Right lobe of liver (tissue), 6 donors: ENCODE data around the gene NCOA3. TPM values are rescaled to one million over a fixed set of nuclear protein-coding genes. Genes with fewer than 3 reads are reported as not detected.

Source experiments
- ATAC-seq, 4 donors: fragments of 200-7000 bp; cut with Tn5 transposase; one replicate each; pipeline ENCODE4 v1.9.1; 2020; ENCODE audit warnings: mild to moderate bottlenecking in 4 of 4, moderate library complexity in 4 of 4
- DNase-seq, 3 donors: peaks; one replicate each; pipeline ENCODE4 v3.0.0-alpha.2; 2020
- H3K27ac ChIP-seq, 3 donors: fragments of 200-600 bp; one replicate each; pipeline ENCODE4 v1.8.0; 2022
- H3K27me3 ChIP-seq, 2 donors: fragments of 200-600 bp; one replicate each; pipeline ENCODE4 v1.8.0; 2022
- H3K36me3 ChIP-seq, 4 donors: fragments of 200-600 bp; sonication (generic) in 1 of 4; one replicate each; pipeline versions ENCODE4 v1.5.1 to v1.8.0; 2017 to 2022; ENCODE audit warnings: control low read depth in 1 of 4
- H3K4me1 ChIP-seq, 4 donors: fragments of 200-600 bp; sonication (generic) in 1 of 4; one replicate each; pipeline versions ENCODE4 v1.5.1 to v1.8.0; 2017 to 2022; ENCODE audit warnings: control low read depth in 1 of 4
- H3K4me3 ChIP-seq, 3 donors: fragments of 200-600 bp; one replicate each; pipeline ENCODE4 v1.8.0; 2022
- H3K9me3 ChIP-seq, 4 donors: fragments of 200-600 bp; sonication (generic) in 1 of 4; one replicate each; pipeline versions ENCODE4 v1.5.1 to v1.8.0; 2017 to 2022; ENCODE audit warnings: control low read depth in 1 of 4
- CTCF ChIP-seq, 4 donors: fragments of 200-600 bp in 3 of 4; fragments of 450-650 bp in 1 of 4; IDR thresholded peaks; one replicate each; pipeline versions ENCODE4 v1.5.1 to v1.8.0; 2016 to 2022; ENCODE audit warnings: antibody characterized with exemption in 4 of 4, mild to moderate bottlenecking in 2 of 4
- POLR2A ChIP-seq: fragments of 450-650 bp; IDR thresholded peaks from one replicate; pipeline ENCODE4 v1.6.1; 2017; ENCODE audit warnings: antibody characterized with exemption, mild to moderate bottlenecking
- WGBS: methylation state at CpG from one replicate; pipeline ENCODE4 v1.1.6; 2018; ENCODE audit warnings: low coverage, low lambda C conversion rate; ENCODE audit not compliant: insufficient coverage; ENCODE audit errors: missing lambda C conversion rate; 5-methylcytosine and 5-hydroxymethylcytosine counted together
- intact Hi-C, 2 donors: fragments of 100-400 bp; cut with DNase I; formaldehyde crosslinking; loops; one replicate each; pipeline versions ENCODE4 v1.11.2 to v1.14.1; 2022
- total RNA-seq, 6 experiments: library from RNA; depleted of rRNA in 2 of 6; stranded (reverse); fragments of >200 nt in 2 of 6; fragmentation: NEBNext Ultra II Directional in 3 of 6; extraction: Animal tissue kit (Norgen Biotek cat#: 25700) in 3 of 6; gene quantifications; one replicate each; pipeline versions ENCODE4 v1.1.0 to v1.2.4, GENCODE V29; 2016 to 2023
- donor health status: DM: no; HTN: yes; CAD: no.
- donor health status: DM: no; HTN: no; CAD: no.
- donor health status: DM: no; HTN: no; CAD: no.
- donor health status: DM: no; HTN: yes; CAD: no.
- donor health status: DM: no; HTN: yes; CAD: no.

Gene NCOA3
- total RNA-seq, 6 experiments from 2014 or later = 11.2 to 15.1 (median 13.8) TPM

GRCh38 chr20:47521059-47521808 is 19.5 kb downstream of the NCOA3 start:
- Histone ChIP-seq H3K4me1 (no peaks in the 10 kb centered on the region), H3K36me3 (peaks cover 0 to 5% (median 0%) of the 10 kb centered on the region in 4 donors), H3K27ac (no peak overlapping the region), H3K4me3 (no peak overlapping the region), H3K27me3 (no peaks in the 10 kb centered on the region), H3K9me3 (peaks cover 0 to 6% (median 2%) of the 10 kb centered on the region in 4 donors)
- TF ChIP-seq CTCF (IDR thresholded peaks at IDR 0.05) = no peak
- no peak for TF ChIP-seq POLR2A
- ATAC-seq (no peak), DNase-seq (no peak)
- 95% methylated on average over 18 of the region's 19 CpGs for WGBS
- intact Hi-C loops = no loop called here

- Histone ChIP-seq H3K36me3 (peaks cover 0 to 5% (median 0%) of the 10 kb centered on the region in 4 donors), H3K27me3 (no peaks in the 10 kb centered on the region), H3K27ac (no peak overlapping the region), H3K4me1 (no peaks in the 10 kb centered on the region), H3K9me3 (peaks cover 0 to 6% (median 2%) of the 10 kb centered on the region in 4 donors), H3K4me3 (no peak overlapping the region)
- no peak for DNase-seq
- intact Hi-C loops = no loop called here
- ATAC-seq = peak in 1 of 4 donors; percentile 24
- TF ChIP-seq POLR2A (no peak), CTCF (IDR thresholded peaks at IDR 0.05) (no peak)
- WGBS = 32% methylated on average over 8 of the region's 8 CpGs
Observed at GRCh38 chr20:47524015-47524784, 22.5 kb downstream of the NCOA3 start.

- no peaks in the 10 kb centered on the region for H3K36me3 ChIP-seq
- H3K27me3 ChIP-seq = no peaks in the 10 kb centered on the region
- H3K4me3 ChIP-seq = no peak overlapping the region
- no peaks in the 10 kb centered on the region for H3K4me1 ChIP-seq
- no peak for DNase-seq
- H3K27ac ChIP-seq = no peak overlapping the region
- TF ChIP-seq POLR2A = no peak
- no peak for TF ChIP-seq CTCF (IDR thresholded peaks at IDR 0.05)
- no peaks in the 10 kb centered on the region for H3K9me3 ChIP-seq
- intact Hi-C loops = no loop called here
- WGBS = 91% methylated on average over 5 of the region's 5 CpGs
- no peak for ATAC-seq
Observed at GRCh38 chr20:47527004-47527800, 25.5 kb downstream of the NCOA3 start.

- TF ChIP-seq CTCF (IDR thresholded peaks at IDR 0.05) (no peak), POLR2A (no peak)
- Histone ChIP-seq H3K27ac (no peak overlapping the region), H3K4me1 (no peaks in the 10 kb centered on the region), H3K27me3 (no peaks in the 10 kb centered on the region), H3K36me3 (no peaks in the 10 kb centered on the region), H3K4me3 (no peak overlapping the region), H3K9me3 (no peaks in the 10 kb centered on the region)
- WGBS = 76% methylated on average over 2 of the region's 2 CpGs
- no peak for ATAC-seq
- no peak for DNase-seq
- intact Hi-C loops = no loop called here
Observed at GRCh38 chr20:47529840-47530239, 28.2 kb downstream of the NCOA3 start.
